Articular chondrocyte of knee joint (primary cell): ENCODE results near the gene DUSP3. TPM values are rescaled to one million over a fixed set of nuclear protein-coding genes. Genes with fewer than 3 reads are reported as not detected.

Source experiments
- total RNA-seq: library from RNA; depleted of rRNA; stranded (reverse); fragments of >200 nt; gene quantifications from 2 replicates; pipeline ENCODE4 v1.2.3, GENCODE V29; 2012

The DUSP3 gene
- 52.2 and 58.4 TPM in 2 replicates for total RNA-seq

DNA sequence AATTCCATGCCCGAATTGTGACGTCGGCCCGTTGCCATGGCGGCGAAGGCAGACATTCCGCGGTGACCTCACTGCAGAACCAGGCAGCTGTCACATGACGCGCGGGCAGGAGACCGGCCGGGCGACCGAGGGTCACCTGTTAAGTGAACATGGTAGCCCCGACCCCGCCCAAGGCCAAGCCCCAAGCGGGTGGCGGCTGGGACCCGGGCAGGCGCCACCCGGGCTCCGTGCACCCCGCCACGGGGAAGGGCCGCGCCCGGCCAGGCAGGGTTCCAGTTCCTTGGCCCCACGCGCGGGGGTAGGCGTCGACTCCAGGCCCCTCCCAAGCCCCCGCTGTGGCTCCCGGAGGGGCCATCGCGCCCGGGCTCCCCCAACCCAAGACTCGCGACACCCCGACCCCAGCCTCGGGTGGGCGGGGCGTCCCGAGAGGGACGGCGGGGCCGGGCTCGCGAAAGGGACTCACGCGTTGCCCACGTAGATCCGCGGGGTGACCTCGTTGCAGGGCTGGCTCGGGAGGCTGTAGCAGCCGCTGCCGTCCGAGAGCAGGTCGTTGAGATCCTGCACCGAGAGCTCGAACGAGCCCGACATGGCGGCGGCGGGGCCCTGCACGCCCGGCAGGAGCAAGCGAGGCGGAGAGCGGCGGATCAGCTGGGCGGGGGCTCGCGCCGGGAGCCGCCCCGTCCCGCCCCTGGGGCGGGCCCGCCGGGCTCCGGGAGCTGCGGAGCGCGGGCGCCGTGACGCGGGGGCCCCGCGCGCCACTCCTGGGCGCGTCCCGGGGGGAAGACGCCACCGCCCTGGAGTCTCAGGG lies at the start of gene DUSP3:
TSS of gene DUSP3 (minus strand) at position 641 of the 808 bp plus-strand sequence. CDS start at position 588, 53 bp downstream.

DNA sequence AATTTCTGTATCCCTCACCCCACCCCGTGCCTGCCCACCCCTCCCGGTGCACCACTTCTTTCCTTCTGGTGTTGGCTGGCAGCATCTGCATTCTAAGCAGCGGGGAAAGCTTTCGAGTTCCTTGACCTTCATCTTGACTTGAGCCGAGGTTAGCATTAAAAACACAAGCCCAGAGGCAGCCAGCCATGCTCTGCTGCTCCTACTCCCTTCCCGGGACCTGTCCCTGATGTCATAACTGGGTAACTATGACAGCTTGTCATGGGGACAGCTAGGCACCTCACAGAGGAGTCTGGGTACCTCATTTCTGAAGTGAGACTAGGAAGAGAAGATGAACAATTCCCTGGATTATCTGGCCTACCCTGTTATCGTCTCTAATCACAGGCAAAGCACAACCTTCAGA lies 1.4 kb upstream of the DUSP3 start, which contains the start of gene CFAP97D1:
TSS of gene CFAP97D1 (plus strand) at position 301 of the 400 bp plus-strand sequence. CDS start at position 329, 28 bp downstream.

DNA sequence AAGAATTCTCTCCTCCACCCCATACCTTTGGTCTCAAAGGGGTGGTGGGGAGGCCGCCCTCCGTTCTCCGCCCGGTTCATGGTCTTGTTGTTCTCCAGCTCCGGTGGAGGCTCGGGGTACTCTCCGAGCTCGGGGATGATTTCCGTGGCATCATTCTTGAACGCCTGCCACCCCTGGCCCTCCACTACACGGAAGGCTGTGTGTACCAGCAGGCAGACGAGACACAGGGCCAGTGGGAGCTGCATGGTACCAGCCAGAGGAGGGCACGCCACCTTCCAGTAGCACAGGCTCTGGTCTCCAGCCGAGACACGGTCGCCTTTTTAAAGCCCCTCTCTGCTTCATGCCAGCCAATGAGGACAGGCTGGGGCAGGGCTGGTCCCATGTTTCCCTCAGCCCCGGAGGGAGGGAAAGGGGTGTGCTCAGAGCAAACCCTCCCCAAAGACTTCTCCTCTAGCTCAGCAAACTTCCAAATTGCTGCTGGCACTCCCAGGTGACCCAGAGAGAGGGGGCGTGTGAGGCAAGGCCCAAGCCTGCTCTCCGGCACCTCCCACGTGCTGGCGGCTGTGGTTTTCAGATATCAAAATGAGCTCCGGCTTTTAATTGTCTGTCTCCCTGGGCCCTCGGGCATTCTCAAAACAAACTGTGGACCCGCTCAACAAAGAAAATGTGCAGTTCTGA lies 20.1 kb downstream of the DUSP3 start, which contains the start of gene SOST:
TSS of gene SOST (minus strand) at position 295 of the 678 bp plus-strand sequence. CDS start at position 245, 50 bp downstream.

Other genes starting within 250 kb of the DUSP3 start
- 0.26 and 0.32 TPM in 2 replicates for gene ETV4, start 232.6 kb downstream of the DUSP3 start, total RNA-seq
- gene MEOX1, start 117.1 kb downstream of the DUSP3 start, total RNA-seq = 0.11 and 0.26 TPM in 2 replicates
- not detected in 2 replicates for gene SOST, start 20.2 kb downstream of the DUSP3 start, total RNA-seq
- gene CFAP97D1, start 1.5 kb upstream of the DUSP3 start, total RNA-seq = not detected in 2 replicates
- gene MPP3, start 54.2 kb upstream of the DUSP3 start, total RNA-seq = 8.2 and 8.6 TPM in 2 replicates
- gene CD300LG, start 68.2 kb upstream of the DUSP3 start, total RNA-seq = not detected in 2 replicates
- 3.7 and 3.9 TPM in 2 replicates for gene MPP2, start 128.6 kb upstream of the DUSP3 start, total RNA-seq
- not detected in 2 replicates for gene PPY, start 163.5 kb upstream of the DUSP3 start, total RNA-seq
- gene PYY, start 175.0 kb upstream of the DUSP3 start, total RNA-seq = 0.11 and 0.13 TPM in 2 replicates
- gene NAGS, start 225.6 kb upstream of the DUSP3 start, total RNA-seq = 0.43 and 0.65 TPM in 2 replicates
- 25.3 and 33.9 TPM in 2 replicates for gene TMEM101, start 236.0 kb upstream of the DUSP3 start, total RNA-seq